SU-DHL-6 (cell line): ENCODE measurements around the gene ABCA3.
"Not testable (repeated sequence)": the region's sequence is repeated elsewhere in the genome, so short reads cannot be mapped to it uniquely, and the experiment has no call there.

Experiments used
- H2AFZ ChIP-seq: fragments of 200-600 bp; sonication (generic); 2 replicates; pipeline ENCODE4 v1.6.1; 2014; ENCODE audit warnings: low read depth, mild to moderate bottlenecking, moderate library complexity, mixed read lengths, antibody characterized with exemption, low read length; ENCODE audit not compliant: severe bottlenecking
- H3F3A ChIP-seq: fragments of 200-600 bp; shearing (Covaris generic); 2 replicates; pipeline ENCODE4 v1.6.0; 2016; ENCODE audit warnings: antibody characterized with exemption, mild to moderate bottlenecking; ENCODE audit not compliant: insufficient read depth
- H3K27ac ChIP-seq: fragments of 200-600 bp; sonication (generic); 2 replicates; pipeline ENCODE4 v1.5.1; 2016; ENCODE audit warnings: low read depth, mild to moderate bottlenecking, low read length, moderate library complexity, mixed read lengths
- H3K27me3 ChIP-seq: fragments of 200-600 bp; sonication (generic), shearing (Covaris generic); 2 replicates; pipeline ENCODE4 v1.6.0; 2014; ENCODE audit warnings: mild to moderate bottlenecking, low read length
- H3K36me3 ChIP-seq: fragments of 200-600 bp; sonication (generic); 2 replicates; pipeline ENCODE4 v1.6.1; 2014; ENCODE audit warnings: mild to moderate bottlenecking, low read length, mixed read lengths
- H3K4me2 ChIP-seq: fragments of 300-600, 200-600 bp; shearing (Covaris generic), sonication (generic); 2 replicates; pipeline ENCODE4 v1.6.0; 2014; ENCODE audit warnings: low read length, low read depth, mild to moderate bottlenecking; ENCODE audit not compliant: poor library complexity, severe bottlenecking
- H3K4me3 ChIP-seq: fragments of 200-600 bp; sonication (generic); 2 replicates; pipeline ENCODE4 v1.5.1; 2014; ENCODE audit warnings: antibody characterized with exemption, low read length, mild to moderate bottlenecking, mixed read lengths; ENCODE audit not compliant: insufficient read depth, poor library complexity, severe bottlenecking
- H3K79me2 ChIP-seq: fragments of 200-600 bp; sonication (generic); 2 replicates; pipeline ENCODE4 v1.6.1; 2014; ENCODE audit warnings: mild to moderate bottlenecking, low read length, moderate library complexity; ENCODE audit not compliant: insufficient read depth
- H3K9ac ChIP-seq: fragments of 200-600 bp; sonication (generic); 2 replicates; pipeline ENCODE4 v1.7.0; 2014; ENCODE audit warnings: mild to moderate bottlenecking, low read length
- H3K9me2 ChIP-seq: fragments of 200-600 bp; sonication (generic); replicated peaks from 2 replicates; pipeline ENCODE4 v1.6.1; 2014; ENCODE audit warnings: low read length; ENCODE audit not compliant: insufficient read depth
- H3K9me3 ChIP-seq: fragments of 200-600 bp; sonication (generic); 2 replicates; pipeline ENCODE4 v1.6.1; 2014; ENCODE audit warnings: low read length, mixed read lengths; ENCODE audit not compliant: insufficient read depth
- H4K20me1 ChIP-seq: fragments of 200-600 bp; sonication (generic); 2 replicates; pipeline ENCODE4 v1.6.1; 2014; ENCODE audit warnings: low read depth, mild to moderate bottlenecking, antibody characterized with exemption, low read length, moderate library complexity, mixed read lengths
- CTCF ChIP-seq: fragments of 200-600 bp; sonication (generic); IDR thresholded peaks from one replicate; pipeline ENCODE4 v1.5.1; 2017; ENCODE audit warnings: antibody characterized with exemption, mild to moderate bottlenecking, low read length, moderate library complexity; ENCODE audit not compliant: insufficient read depth, poor library complexity, severe bottlenecking
- EZH2phosphoT487 ChIP-seq: fragments of 200-600 bp; sonication (generic), shearing (Covaris generic); conservative IDR thresholded peaks from 2 replicates; pipeline ENCODE4 v1.6.1; 2018; ENCODE audit warnings: mild to moderate bottlenecking, antibody characterized with exemption, low read length, moderate library complexity, mixed read lengths

The ABCA3 gene

GRCh38 chr16:2270588-2271470 is 69.7 kb downstream of the ABCA3 start:
- H3K9ac ChIP-seq, result no peak overlapping the region

GRCh38 chr16:2270070-2270462 is 70.5 kb downstream of the ABCA3 start:
- Histone ChIP-seq H3K36me3 (peaks cover 5% of the 10 kb centered on the region; the same call in 1 of the 2 replicates), H3K9me3 (no peaks in the 10 kb centered on the region), H3K4me3 (no peak overlapping the region), H3K27me3 (no peaks in the 10 kb centered on the region), H3K9ac (no peak overlapping the region), H2AFZ (no peak overlapping the region), H3K27ac (no peak overlapping the region), H4K20me1 (peaks cover 13% of the 10 kb centered on the region), H3K4me2 (no peak overlapping the region), H3F3A (no peaks in the 10 kb centered on the region), H3K79me2 (peaks cover 35% of the 10 kb centered on the region), H3K9me2 (no peaks in the 10 kb centered on the region)
- TF ChIP-seq EZH2phosphoT487 (no peak), CTCF (no peak)

More at GRCh38 chr16:2270588-2271470, 69.7 kb downstream of the ABCA3 start:
- Histone ChIP-seq H3K9me3 (no peaks in the 10 kb centered on the region), H3K27me3 (no peaks in the 10 kb centered on the region), H3F3A (no peaks in the 10 kb centered on the region), H3K9me2 (no peaks in the 10 kb centered on the region), H4K20me1 (peaks cover 7% of the 10 kb centered on the region), H3K4me2 (no peak overlapping the region), H2AFZ (no peak overlapping the region), H3K4me3 (no peak overlapping the region), H3K27ac (no peak overlapping the region), H3K36me3 (0 out of 2 replicates have a peak, but pooled peaks cover 3% of the 10 kb centered on the region), H3K79me2 (peaks cover 28% of the 10 kb centered on the region)
- TF ChIP-seq EZH2phosphoT487 (no peak), CTCF (no peak)

DNA sequence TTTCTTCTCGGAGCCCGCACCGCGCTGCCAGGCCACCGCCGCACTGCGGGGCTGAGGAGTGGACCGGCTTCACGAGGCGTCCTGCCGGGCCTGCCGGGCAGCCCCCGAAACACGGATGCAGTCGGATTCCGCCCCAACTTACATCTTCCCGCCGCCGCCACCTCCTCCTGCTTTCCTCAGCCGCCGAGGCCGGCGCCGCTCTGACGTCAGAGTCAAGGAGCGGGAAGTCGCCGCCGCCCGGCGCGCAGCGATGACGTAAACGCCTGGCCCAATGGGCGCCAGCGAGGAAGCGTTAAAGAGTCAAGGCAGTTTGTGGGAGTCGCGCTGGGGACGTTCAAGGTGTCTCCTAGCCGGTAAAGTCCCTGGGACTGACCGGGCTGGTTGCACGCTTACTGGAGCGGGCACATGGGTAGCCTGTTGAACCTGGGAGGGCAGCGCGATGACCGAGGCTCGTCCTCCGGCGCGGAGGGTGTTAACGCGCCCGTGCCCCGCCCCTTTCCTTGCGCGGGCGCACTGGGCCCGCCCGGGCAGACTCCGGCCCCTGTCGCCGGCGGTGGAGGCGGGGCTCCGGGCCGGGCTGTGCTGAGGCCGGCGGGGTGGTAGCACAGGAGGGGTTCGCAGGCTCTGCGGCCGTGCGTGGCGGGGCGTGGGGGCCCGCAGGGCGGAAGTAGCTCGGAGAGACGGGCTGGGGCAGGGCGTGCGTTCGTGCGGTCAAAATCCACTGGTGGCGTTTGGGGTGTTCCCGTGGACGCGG is 72.4 kb downstream of the ABCA3 start, which contains the start of gene RNPS1:
Gene RNPS1, minus strand, starts transcription at position 214 of the 754 bp plus-strand sequence. CDS start 3,483 bp downstream, outside the sequence.
- H3K9me3 ChIP-seq, result no peaks in the 10 kb centered on the region
- H3K9me2 ChIP-seq, result no peaks in the 10 kb centered on the region
- H3K79me2 ChIP-seq, result peaks cover 55% of the 10 kb centered on the region

DNA sequence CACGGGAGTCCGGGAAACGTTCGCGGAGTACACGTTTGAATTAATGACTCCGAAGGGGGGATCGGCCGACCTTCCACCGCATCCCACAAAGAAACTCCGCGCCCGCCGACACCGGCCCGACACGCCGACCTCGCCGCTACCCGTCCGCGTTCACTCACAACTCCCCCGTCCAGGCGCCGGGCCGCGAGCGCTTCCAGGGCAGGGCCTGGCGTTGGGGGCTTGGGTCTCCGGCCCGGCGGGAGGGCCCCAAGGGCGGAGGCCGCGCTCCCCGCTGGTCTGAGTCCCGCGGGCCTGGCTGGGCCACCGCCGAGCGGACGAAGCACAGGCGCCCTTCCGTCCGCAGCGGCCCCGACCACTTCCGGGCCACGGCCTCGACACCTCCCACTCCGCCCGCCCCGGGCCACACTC is 73.0 kb downstream of the ABCA3 start:
- H3K9me2 ChIP-seq, H3F3A ChIP-seq, H2AFZ ChIP-seq, H3K27me3 ChIP-seq, H3K9me3 ChIP-seq: not testable (repeated sequence)
- Histone ChIP-seq H3K36me3 (peaks cover 18% of the 10 kb centered on the region), H3K9ac (peak overlapping the region; percentile 82), H3K4me2 (peak overlapping the region; percentile 95), H3K4me3 (peak overlapping the region; percentile 78), H4K20me1 (peaks cover 19% of the 10 kb centered on the region), H3K27ac (peak overlapping the region; percentile 94), H3K79me2 (peaks cover 61% of the 10 kb centered on the region)

More for the DNA sequence above, 72.4 kb downstream of the ABCA3 start, which contains the start of gene RNPS1:
- peak within 1 kb of the TSS; percentile 82 for H3K9ac ChIP-seq
- H3K27ac ChIP-seq, result peak within 1 kb of the TSS; percentile 94
- H3K4me2 ChIP-seq, result peak within 1 kb of the TSS; percentile 95
- peak within 1 kb of the TSS; percentile 78 for H3K4me3 ChIP-seq
- H3K36me3 ChIP-seq, result peaks cover 13% of the 10 kb centered on the region
- peaks cover 19% of the 10 kb centered on the region for H4K20me1 ChIP-seq
- peak within 1 kb of the TSS; percentile 82 for H2AFZ ChIP-seq
- H3F3A ChIP-seq, result no peaks in the 10 kb centered on the region
- no peaks in the 10 kb centered on the region for H3K27me3 ChIP-seq
- TF ChIP-seq EZH2phosphoT487, result no peak
- TF ChIP-seq CTCF, result no peak

GRCh38 chr16:2266887-2267286 is 73.6 kb downstream of the ABCA3 start:
- peak overlapping the region; percentile 78 for H3K4me3 ChIP-seq
- H3K36me3 ChIP-seq, result peaks cover 24% of the 10 kb centered on the region
- not testable (repeated sequence) for H3K27me3 ChIP-seq, H3K9me3 ChIP-seq, H3K27ac ChIP-seq, H3F3A ChIP-seq, H3K9me2 ChIP-seq, H2AFZ ChIP-seq
- H3K4me2 ChIP-seq, result peak overlapping the region; percentile 95
- peaks cover 19% of the 10 kb centered on the region for H4K20me1 ChIP-seq
- H3K9ac ChIP-seq, result peak overlapping the region; percentile 82
- peaks cover 65% of the 10 kb centered on the region for H3K79me2 ChIP-seq
